HUES64 (cell line): ENCODE data around the gene STAT4.

ENCODE experiments used
- H3K27ac ChIP-seq: 2 replicates; pipeline ENCODE4 v1.7.0; 2013; ENCODE audit warnings: low read depth, low read length, inconsistent platforms
- H3K27me3 ChIP-seq: 2 replicates; pipeline ENCODE4 v1.6.1; 2013; ENCODE audit warnings: mild to moderate bottlenecking, low read length; ENCODE audit not compliant: insufficient read depth
- H3K36me3 ChIP-seq: 2 replicates; pipeline ENCODE4 v1.6.1; 2013; ENCODE audit warnings: mild to moderate bottlenecking, low read length; ENCODE audit not compliant: insufficient read depth
- H3K4me1 ChIP-seq: 2 replicates; pipeline ENCODE4 v1.6.1; 2013; ENCODE audit warnings: mild to moderate bottlenecking, low read length, moderate library complexity; ENCODE audit not compliant: insufficient read depth
- H3K4me3 ChIP-seq: 2 replicates; pipeline ENCODE4 v1.5.1; 2013; ENCODE audit warnings: mild to moderate bottlenecking, low read length, moderate library complexity
- H3K9ac ChIP-seq: 2 replicates; pipeline ENCODE4 v1.6.1; 2013; ENCODE audit warnings: mild to moderate bottlenecking, low read depth, low read length
- H3K9me3 ChIP-seq: 2 replicates; pipeline ENCODE4 v1.6.1; 2013; ENCODE audit warnings: low read depth, low read length; ENCODE audit not compliant: insufficient read depth
- WGBS: fragments of 150-250, 120-280 bp; methylation state at CpG from one replicate; pipeline ENCODE4 v1.1.7; 2013; ENCODE audit warnings: missing lambda C conversion rate; 5-methylcytosine and 5-hydroxymethylcytosine counted together

STAT4 gene

DNA sequence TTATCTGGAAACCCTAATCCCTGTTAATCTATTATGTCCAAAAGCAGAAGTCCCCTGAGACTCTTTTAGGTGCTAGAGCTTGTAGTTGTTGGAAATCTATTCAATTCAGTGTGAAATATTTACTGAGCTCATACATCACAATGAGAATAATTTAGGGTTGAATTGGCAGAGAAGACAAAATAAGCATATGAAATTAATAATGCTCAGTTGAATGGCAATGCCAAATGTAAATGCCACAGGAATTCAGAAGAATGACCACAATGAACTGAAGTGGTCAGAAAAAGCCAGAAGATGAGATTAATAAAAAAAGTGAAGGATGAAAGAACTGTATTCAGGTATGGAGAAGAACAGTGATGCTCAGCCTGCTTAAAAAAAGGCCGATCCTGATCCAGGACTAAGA, 8.0 kb upstream of the STAT4 start:
- Histone ChIP-seq H3K4me3 (no peak overlapping the region), H3K9me3 (no peaks in the 10 kb centered on the region), H3K36me3 (no peaks in the 10 kb centered on the region), H3K27ac (no peak overlapping the region), H3K4me1 (no peaks in the 10 kb centered on the region), H3K9ac (no peak overlapping the region), H3K27me3 (no peaks in the 10 kb centered on the region)
- 90% methylated on average over 1 of the region's 1 CpG for WGBS

DNA sequence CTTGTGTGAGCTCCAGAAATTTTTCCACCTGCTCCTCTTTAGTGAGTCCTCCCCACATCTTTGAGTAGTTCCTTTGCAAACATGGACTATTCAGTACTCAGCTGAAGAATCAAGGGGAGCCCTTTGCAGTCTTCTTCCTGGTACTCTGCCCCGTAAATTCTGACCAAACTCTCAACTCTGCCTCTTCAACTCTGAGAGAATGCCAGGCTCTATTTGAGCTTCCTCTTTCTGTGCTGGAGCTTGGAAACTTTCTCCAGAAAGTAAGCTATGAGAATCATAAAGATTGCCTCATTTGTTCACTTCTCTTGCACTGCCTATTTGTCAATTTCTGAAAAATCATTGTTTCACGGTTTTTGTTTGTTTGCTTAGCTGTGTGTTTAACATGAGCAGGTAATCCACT, 7.4 kb upstream of the STAT4 start:
- Histone ChIP-seq H3K4me1 (no peaks in the 10 kb centered on the region), H3K27ac (no peak overlapping the region), H3K27me3 (no peaks in the 10 kb centered on the region), H3K36me3 (no peaks in the 10 kb centered on the region), H3K9me3 (no peaks in the 10 kb centered on the region), H3K4me3 (no peak overlapping the region), H3K9ac (no peak overlapping the region)
- WGBS = 93% methylated on average over 2 of the region's 2 CpGs

DNA sequence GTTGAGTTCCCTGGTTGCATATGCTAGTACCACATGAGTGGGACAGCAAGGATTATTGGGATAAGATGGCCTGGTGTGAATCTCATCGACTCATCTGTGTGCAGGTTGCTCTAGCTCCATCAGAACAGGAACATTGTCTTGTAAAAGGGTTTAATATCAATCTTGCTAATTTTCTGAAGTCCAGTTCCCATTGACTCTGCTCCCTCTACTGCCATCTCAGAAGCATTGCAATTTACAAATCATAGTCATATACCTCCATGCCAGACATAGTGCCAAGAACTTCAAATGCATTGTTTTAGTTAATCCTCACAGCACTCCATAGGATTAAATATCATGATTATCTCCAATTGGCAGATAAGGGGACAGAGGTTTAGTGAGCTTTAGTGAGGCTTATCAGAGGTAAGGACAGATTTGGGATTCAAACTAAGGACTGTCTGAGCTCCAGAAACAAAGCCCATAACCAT, 4.8 kb upstream of the STAT4 start:
- H3K27ac ChIP-seq = no peak overlapping the region
- H3K9ac ChIP-seq = no peak overlapping the region
- peaks cover 4% of the 10 kb centered on the region; the same call in 1 of the 2 replicates for H3K4me1 ChIP-seq
- H3K9me3 ChIP-seq = no peaks in the 10 kb centered on the region
- no peaks in the 10 kb centered on the region for H3K36me3 ChIP-seq
- 62% methylated on average over 1 of the region's 1 CpG for WGBS
- no peak overlapping the region for H3K4me3 ChIP-seq
- peaks cover 8% of the 10 kb centered on the region for H3K27me3 ChIP-seq

DNA sequence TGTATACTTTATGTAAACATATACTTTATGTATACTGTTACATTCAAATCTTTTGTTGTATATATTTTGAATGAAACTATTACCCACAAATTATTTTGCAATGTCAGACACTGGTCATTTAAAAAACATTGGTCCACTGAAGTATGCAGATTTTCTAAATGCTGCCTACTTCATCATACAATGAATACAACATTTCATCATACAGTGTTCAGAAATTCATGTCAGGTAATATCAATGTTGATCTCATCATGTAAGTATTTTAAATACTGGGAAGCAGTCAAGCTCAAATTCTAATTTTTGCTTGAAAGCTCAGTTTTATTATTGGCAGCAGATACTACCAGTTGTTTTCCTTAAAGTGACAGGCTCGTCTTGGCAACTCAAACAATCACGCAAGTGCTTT, 2.9 kb upstream of the STAT4 start:
- no peak overlapping the region for H3K4me3 ChIP-seq
- H3K9me3 ChIP-seq = no peaks in the 10 kb centered on the region
- no peak overlapping the region for H3K27ac ChIP-seq
- 93% methylated on average over 2 of the region's 2 CpGs for WGBS
- H3K36me3 ChIP-seq = no peaks in the 10 kb centered on the region
- no peak overlapping the region for H3K9ac ChIP-seq
- peaks cover 28% of the 10 kb centered on the region for H3K27me3 ChIP-seq
- H3K4me1 ChIP-seq = peaks cover 4% of the 10 kb centered on the region; the same call in 1 of the 2 replicates

- 92% methylated on average over 4 of the region's 5 CpGs for WGBS
- no peak overlapping the region for H3K27ac ChIP-seq
- no peak overlapping the region for H3K9ac ChIP-seq
These were observed 1.9 kb upstream of the STAT4 start for GRCh38 chr2:191152482-191153240.

DNA sequence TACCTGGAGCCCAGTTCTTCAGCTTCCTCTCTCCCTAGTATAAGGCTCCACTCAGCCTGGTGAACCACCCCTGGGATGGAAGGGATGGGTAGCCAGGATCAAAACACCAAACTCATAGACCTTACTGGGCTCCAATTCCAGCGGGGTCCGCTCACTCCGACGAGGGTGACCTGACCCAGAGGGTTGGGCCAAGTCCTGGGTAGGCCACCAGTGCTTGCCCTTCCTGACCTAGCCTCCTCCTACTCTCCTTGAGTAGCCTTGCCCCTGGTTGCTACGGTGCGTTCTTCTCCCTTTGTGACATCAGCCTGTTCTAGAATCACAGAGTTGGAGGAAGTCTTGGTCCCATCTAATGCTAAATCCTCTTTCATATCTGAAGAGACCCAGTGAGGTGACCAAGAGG, 537 bp upstream of the STAT4 start:
- Histone ChIP-seq H3K4me1 (peaks cover 4% of the 10 kb centered on the region; the same call in 1 of the 2 replicates), H3K4me3 (peak overlapping the region; percentile 55), H3K27ac (no peak overlapping the region), H3K9ac (no peak overlapping the region), H3K36me3 (no peaks in the 10 kb centered on the region), H3K27me3 (peaks cover 36% of the 10 kb centered on the region), H3K9me3 (no peaks in the 10 kb centered on the region)
- 93% methylated on average over 6 of the region's 6 CpGs for WGBS

More at GRCh38 chr2:191152482-191153240, 1.9 kb upstream of the STAT4 start:
- Histone ChIP-seq H3K9me3 (no peaks in the 10 kb centered on the region), H3K4me1 (peaks cover 4% of the 10 kb centered on the region; the same call in 1 of the 2 replicates), H3K36me3 (no peaks in the 10 kb centered on the region), H3K4me3 (no peak overlapping the region), H3K27me3 (peaks cover 36% of the 10 kb centered on the region)

GRCh38 chr2:191150230-191150599, 579 bp downstream of the STAT4 start:
- H3K9ac ChIP-seq = no peak overlapping the region; the same call in 1 of the 2 replicates
- H3K27me3 ChIP-seq = peaks cover 36% of the 10 kb centered on the region
- H3K4me3 ChIP-seq = peak overlapping the region; percentile 55

DNA sequence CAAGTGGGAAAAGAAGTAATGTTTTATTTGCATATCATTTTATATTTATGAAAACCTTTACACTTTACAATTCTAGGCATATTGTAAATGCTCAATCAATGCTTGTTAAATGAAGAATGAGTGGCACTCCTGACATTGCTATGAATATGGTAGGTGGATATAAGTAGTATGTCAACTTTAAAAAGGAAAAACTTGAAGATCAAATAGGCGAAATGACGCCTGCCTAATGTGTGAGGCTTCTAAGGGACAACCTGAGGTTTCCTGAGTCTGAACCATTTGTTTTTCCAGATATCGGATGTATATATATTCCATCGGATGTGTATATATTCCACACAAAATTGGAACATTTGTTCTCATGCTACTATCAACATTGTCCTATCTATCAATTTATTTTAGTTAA, 1.4 kb downstream of the STAT4 start:
- peaks cover 4% of the 10 kb centered on the region; the same call in 1 of the 2 replicates for H3K4me1 ChIP-seq
- no peaks in the 10 kb centered on the region for H3K36me3 ChIP-seq
- H3K27me3 ChIP-seq = peaks cover 36% of the 10 kb centered on the region
- H3K9ac ChIP-seq = no peak overlapping the region
- no peak overlapping the region for H3K4me3 ChIP-seq
- H3K9me3 ChIP-seq = no peaks in the 10 kb centered on the region
- WGBS = 95% methylated on average over 4 of the region's 4 CpGs
- no peak overlapping the region for H3K27ac ChIP-seq

More at GRCh38 chr2:191150230-191150599, 579 bp downstream of the STAT4 start:
- peaks cover 4% of the 10 kb centered on the region; the same call in 1 of the 2 replicates for H3K4me1 ChIP-seq
- no peaks in the 10 kb centered on the region for H3K9me3 ChIP-seq
- WGBS = 10% methylated on average over 10 of the region's 10 CpGs
- no peaks in the 10 kb centered on the region for H3K36me3 ChIP-seq
- no peak overlapping the region for H3K27ac ChIP-seq

DNA sequence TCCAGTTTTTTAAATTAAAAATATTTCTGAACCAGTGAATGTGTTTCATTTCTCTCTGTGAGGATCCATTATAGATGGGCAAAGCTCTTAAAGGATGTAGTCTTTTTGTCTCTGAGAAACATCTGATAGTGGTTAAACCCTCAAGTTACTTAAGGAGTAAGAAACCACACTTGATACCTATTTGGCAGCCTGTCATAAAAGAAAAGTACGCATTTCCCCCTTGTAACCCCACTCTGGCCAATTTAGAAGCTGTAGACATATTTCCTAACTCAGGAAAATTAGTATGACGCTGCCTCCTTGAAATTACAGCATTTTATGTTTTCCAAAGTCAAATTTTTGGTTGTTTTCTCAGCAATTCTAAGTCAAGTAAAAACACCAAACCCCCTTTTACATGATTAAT, 2.0 kb downstream of the STAT4 start:
- no peak overlapping the region for H3K27ac ChIP-seq
- no peak overlapping the region for H3K4me3 ChIP-seq
- peaks cover 36% of the 10 kb centered on the region for H3K27me3 ChIP-seq
- H3K36me3 ChIP-seq = no peaks in the 10 kb centered on the region
- WGBS = 93% methylated on average over 2 of the region's 2 CpGs
- H3K9ac ChIP-seq = no peak overlapping the region
- no peaks in the 10 kb centered on the region for H3K9me3 ChIP-seq
- peaks cover 4% of the 10 kb centered on the region; the same call in 1 of the 2 replicates for H3K4me1 ChIP-seq

- peaks cover 4% of the 10 kb centered on the region; the same call in 1 of the 2 replicates for H3K4me1 ChIP-seq
These were observed 2.5 kb downstream of the STAT4 start for GRCh38 chr2:191148281-191148680.

DNA sequence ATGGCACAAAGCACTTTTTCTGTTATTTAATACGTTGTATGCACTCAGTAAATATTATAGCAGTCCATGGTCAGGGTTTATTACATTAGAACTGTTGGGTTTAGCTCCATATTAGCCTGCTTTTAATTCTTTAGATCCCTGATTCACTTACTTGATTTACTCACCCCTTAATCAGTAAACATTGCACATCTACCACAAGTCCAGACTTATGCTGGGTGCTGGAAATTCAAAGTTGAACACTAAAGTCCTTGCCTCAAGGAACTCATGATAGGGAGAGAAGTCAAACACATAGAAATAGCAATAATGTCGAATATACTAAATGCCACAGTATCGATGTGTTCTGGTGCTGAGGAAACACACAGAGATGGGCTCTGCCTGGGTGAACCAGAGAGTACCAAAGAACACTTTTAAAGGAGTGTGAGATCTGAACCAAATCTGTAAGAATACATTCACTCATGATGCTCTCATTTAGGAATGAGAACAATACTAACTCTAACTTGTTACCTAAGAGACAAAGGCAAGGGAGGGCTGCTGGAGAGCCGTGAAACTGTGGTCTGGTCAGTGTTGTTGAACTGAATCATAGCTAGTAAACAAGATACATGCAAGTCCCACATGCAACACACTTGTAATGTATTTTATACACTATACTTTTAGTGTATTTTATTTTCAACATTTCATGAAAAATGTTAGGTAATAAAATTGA, 4.9 kb downstream of the STAT4 start:
- Histone ChIP-seq H3K27ac (no peak overlapping the region), H3K27me3 (peaks cover 31% of the 10 kb centered on the region), H3K4me3 (no peak overlapping the region), H3K9ac (no peak overlapping the region), H3K9me3 (no peaks in the 10 kb centered on the region), H3K4me1 (no peaks in the 10 kb centered on the region), H3K36me3 (no peaks in the 10 kb centered on the region)
- 96% methylated on average over 4 of the region's 4 CpGs for WGBS

More at GRCh38 chr2:191148281-191148680, 2.5 kb downstream of the STAT4 start:
- WGBS = 86% methylated on average over 1 of the region's 1 CpG
- no peaks in the 10 kb centered on the region for H3K36me3 ChIP-seq
- H3K4me3 ChIP-seq = no peak overlapping the region
- H3K9ac ChIP-seq = no peak overlapping the region
- no peak overlapping the region for H3K27ac ChIP-seq
- peaks cover 36% of the 10 kb centered on the region for H3K27me3 ChIP-seq
- H3K9me3 ChIP-seq = no peaks in the 10 kb centered on the region
